NCI-H1694 (cell line): ENCODE data around the gene TPMT.
"Not testable (repeated sequence)": the region's sequence is repeated elsewhere in the genome, so short reads cannot be mapped to it uniquely, and the experiment has no call there.

Source experiments
- DNase-seq: peaks from one replicate; lab custom pipeline; 2025; lab: John Stamatoyannopoulos, UW

TPMT gene

GRCh38 chr6:18154507-18155149, at the start of gene TPMT:
TSS of gene TPMT (minus strand) at chr6:18155077. CDS start at chr6:18149127, 5,950 bp downstream.
- no peak for DNase-seq

DNA sequence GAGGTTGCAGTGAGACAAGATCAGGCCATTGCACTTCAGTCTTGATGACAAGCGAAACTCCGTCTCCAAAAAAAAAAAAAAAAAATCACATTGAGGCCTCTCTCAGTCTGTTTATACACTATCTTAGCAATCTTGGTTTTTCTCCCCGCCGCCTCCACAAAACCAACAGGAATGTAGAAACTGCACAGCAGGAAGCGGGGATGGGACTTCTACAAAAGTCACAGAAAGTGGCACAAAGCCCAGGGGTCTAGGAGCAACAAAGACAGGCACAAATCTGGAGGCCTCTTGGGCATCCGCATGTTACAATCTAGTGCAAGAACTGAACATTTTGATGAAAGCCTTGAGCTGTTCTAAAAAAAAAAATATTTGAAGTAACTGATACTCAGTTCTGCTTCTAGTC, 48.9 kb upstream of the TPMT start:
- no peak for DNase-seq

- no peak for DNase-seq
Measured at GRCh38 chr6:18192026-18192425, 37.1 kb upstream of the TPMT start.

DNA sequence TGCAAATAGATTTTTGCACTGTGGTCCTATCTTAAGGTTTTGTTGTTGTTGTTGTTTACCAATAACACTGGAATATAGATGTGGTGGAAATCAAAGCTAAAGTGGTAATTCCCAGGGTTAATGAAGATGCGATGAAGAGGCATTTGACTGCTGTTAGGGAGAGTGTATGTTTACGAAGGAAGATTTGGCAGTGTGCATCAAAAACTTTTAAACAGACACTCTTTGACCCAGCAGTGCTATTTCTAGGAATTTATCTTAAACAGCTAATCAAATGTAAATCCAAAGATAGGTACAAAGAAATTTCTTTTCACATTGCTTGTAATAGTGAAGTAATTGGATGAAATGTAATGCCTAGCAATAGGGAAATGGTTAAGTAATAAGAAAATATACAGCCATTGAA, 34.3 kb upstream of the TPMT start:
- DNase-seq = no peak

GRCh38 chr6:18187701-18188100, 32.8 kb upstream of the TPMT start:
- no peak for DNase-seq

DNA sequence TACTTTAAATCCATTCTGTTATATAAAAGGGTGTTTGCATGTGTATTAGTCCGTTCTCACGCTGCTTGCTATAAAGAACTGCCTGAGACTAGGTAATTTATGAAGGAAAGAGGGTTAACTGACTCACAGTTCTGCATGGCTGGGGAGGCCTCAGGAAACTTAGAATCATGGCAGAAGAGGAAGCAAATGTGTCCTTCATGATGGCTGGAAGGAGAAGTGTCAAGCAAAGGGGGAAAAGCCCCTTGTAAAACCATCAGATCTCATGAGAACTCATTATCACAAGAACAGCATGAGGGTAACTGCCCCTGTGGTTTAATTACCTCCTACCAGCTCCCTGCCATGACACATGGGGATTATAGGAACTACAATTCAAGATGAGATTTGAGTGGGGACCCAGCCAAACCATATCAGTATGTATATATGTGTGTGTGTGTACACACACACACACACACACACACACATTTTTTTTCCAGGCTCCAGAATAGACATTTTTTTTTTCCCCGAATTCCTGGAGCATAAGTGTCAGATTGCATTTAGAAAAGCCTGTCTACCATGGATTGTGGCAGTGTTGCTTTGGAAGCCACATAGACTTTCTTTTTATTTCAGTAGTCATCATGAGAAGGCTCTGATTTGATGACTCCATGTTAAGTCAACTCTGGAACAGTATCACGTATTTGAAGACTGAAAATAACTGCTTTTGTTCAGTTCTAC, 31.8 kb upstream of the TPMT start:
- no peak for DNase-seq

DNA sequence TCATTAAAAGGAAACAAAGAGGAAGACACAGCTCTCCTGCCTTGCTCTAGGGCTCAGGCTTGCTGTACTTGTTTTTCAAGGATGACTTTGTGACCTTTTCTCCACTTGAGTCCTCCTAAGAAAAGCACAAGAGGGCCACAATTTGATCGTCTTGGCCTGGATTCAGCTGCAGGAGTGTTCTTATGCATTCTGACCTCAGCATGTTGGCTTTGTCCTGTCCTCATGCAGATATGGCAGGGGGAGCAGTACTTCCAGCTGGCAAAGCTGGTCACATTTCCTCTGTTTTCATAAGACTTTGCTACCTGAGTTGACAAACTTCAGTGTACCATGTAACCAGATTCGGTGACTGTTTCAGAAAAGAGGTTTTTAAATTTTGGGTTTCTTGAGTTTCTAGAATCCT, 31.2 kb upstream of the TPMT start:
- no peak for DNase-seq

DNA sequence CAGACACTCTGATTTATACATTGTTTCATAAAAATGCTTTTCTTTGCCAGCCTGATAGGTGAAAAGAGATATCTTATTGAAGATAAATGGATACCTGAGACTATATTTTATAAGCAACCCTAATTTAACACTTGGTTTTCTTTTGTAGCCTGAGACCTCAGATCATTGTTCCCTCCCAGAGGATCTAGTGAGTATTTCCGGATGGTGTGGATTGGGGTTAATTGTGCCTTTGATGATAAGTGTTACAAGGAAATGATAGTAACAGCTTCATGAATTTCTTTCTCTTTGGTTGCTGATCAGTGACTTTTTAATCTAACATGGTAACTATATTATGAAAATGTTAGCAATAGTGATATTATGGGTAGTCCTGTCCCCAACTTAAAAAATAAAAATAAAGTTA, 30.7 kb upstream of the TPMT start:
- DNase-seq = no peak

GRCh38 chr6:18183766-18184165, 28.9 kb upstream of the TPMT start:
- DNase-seq = no peak

DNA sequence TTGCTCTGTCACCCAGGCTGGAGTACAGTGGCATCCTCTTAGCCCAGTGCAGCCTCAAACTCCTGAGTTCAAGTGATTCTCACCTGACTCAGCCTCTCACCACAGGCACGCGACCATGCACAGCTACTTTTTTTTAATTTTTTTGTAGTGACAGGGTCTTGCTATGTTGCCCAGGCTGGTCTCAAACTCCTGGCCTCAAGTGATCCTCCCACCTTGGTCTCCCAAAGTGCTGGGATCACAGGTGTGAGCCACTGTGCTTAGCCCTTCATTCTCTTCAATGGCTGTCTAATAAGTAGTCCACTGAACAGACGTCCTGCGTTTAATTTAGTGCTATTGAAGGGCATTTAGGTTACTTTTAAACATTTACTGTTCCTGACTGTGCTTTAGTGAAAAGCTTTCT, 27.7 kb upstream of the TPMT start:
- no peak for DNase-seq

DNA sequence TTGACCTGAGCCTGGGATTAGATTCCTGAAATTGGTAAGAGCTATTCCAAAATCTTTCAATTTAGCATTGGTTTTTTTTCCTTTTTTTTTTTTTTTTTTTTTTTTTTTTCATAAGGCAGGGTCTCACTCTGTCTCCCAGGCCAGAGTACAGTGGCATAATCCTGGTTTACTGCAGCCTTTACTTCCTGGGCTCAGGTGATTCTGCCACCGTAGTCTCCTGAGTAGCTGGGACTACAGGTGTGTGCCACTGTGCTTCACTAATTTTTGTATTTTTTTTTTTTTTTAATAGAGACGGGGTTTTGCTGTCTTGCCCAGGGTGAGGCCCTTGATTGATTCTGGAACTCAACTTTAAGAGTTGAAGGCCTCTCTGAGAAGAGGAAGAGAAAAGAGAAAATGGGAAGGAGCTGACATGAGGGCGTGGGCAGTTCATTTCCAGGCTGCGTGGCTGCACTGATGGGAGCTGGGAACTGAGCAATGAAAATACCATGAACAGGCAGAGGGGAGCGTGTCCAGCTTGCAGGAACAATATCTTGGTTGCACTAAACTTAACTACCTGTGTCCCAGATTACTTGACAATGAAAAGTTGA, 25.0 kb upstream of the TPMT start:
- DNase-seq = no peak

GRCh38 chr6:18178960-18179615, 24.2 kb upstream of the TPMT start:
- DNase-seq = no peak

DNA sequence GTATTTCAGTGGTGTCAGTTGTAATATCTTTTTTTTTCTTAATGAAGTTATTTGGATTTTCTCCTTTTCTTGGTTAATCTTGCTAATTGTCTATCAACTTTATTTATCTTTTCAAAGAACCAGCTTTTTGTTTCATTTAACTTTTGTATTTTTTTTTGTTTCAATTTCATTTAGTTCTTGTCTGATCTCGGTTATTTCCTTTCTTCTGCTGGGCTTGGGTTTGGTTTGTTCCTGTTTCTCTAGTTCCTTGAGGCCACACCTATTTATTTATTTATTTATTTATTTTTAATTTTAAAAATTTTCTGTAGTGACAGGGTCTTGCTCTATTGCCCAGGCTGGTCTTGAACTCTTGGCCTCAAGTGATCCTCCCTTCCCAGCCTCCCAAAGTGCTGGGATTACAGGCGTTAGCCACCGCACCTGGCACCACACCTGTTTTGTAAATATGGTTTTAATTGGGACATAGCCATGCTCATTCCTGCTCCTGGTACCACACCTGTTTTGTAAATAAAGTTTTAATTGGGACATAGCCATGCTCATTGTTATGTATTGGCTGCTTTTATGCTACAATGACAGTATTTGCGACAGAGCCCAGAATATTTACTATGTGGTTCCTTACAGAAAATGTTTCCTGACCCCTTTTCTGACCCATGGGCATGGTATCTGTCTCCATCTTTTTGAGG, 22.5 kb upstream of the TPMT start:
- no peak for DNase-seq

GRCh38 chr6:18176198-18176597, 21.3 kb upstream of the TPMT start:
- not testable (repeated sequence) for DNase-seq

DNA sequence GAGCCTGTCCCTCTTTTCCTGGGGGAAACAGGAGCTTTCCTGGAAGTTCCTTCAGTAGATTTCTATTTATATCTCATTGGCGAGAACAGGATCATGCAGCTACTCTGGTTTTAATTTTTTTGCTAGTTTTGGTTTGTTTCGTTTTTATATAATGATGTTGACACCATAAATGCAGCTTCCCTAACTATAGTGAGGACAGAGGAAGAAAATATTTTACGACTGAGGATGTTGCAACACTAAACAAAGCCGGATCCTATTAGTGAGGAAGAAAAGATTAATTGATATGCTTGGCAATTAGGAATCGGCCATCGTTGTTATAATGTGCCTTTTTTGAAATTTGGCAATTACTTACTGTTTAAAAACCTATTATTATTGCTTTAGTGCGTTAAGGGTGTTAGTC, 17.0 kb upstream of the TPMT start:
- DNase-seq = no peak

DNA sequence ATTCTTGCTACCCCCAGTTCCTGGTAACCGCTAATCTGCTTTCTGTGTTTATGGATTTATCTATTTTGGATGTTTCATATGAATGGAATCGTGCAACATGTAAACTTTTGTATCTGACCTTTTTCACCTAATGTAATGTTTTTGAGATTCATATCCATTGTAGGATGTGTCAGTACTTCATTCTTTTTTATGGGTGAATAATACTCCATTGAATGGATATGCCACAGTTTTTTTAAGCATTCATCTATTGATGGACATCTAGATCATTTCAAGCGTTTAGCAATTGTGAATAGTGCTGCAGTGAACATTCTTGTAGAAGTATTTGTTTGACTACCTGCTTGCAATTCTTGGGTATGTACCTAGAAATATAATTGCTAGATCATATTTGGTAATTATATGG, 13.4 kb upstream of the TPMT start:
- no peak for DNase-seq

DNA sequence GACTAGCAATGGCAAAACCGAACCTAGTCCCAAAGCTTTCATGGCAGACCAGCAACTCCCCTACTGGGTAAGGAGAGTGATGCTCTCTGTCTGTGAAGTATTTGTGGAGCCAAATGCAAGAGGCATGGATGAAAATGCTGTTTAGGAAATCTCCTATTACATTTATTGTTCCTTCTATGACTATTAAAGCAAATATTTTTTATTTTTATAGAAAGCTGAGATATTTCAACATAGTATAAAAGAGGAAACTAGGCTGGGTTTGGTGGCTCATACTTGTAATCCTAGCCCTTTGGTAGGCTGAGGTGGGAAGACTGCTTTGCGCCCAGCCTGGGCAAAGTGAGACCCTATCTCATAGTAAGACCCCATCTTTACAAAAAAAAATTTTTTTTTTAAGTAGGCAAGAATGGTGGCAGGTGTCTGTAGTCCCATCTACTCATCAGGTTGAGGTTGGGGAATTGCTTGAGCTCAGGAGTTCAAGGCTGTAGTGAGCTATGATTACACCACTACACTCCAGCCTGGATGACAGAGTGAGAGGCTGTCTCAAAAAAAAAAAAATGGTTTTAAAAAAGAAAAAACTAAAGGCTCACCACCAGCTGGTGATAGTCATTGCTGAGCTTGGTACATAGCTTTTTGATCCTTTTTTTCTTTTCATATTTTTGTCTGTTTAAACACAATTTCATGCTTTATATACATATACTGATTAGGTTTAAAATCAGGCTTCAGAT, 11.6 kb upstream of the TPMT start:
- DNase-seq = no peak

DNA sequence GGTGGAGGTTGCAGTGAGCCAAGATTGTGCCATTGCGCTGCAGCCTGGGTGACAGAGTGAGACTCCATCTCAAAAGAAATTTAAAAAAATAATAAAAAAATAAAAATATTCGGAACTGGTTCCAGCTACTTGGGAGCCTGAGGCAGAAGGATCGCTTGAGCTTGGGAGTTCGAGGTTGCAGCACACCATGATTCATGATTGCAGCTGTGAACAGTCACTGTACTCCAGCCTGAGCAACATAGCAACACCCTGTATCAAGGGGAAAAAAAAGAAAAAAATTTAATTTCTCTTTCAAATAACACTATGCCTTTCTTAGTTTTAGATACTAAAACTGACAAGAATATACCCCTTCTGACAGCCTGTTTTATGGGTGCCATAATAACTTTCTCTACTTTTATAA, 10.9 kb upstream of the TPMT start:
- no peak for DNase-seq

GRCh38 chr6:18162401-18162800, 7.5 kb upstream of the TPMT start:
- no peak for DNase-seq

DNA sequence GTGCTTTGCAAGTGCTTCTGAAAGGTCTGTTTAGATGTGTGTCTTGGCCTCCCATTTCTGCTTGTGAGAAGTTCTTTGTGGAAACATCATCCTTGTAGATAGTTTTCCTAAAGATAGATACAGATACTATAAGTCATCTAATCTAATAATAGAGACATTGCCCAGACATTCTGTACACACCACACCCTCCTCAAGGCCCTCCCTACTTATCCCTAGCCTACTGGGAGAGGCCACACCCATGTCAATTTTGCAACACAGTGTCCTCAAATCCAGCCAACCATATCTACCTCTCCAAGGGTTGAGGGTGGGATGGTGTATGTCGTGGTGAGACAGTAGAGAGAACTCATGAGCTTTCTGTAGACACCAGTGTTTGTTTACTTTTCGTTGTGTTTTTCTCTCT, 6.6 kb upstream of the TPMT start:
- no peak for DNase-seq

DNA sequence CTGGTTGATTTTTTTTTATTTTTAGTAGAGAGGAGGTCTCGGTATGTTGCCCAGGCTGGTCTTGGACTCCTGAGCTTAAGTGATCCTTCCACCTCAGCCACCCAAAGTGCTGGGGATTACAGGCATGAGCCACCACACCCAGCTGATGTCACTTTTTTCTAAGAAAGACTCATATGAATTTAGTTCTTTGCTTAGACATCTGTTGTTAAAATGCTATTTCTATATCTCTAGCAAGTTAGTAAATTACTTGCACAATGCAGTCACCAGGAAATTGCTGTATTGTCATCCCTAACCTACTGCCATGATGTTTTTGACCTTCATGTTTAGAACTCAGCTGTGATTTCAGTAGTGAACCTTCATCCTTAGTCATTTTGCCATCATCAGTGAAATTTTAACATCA, 6.0 kb upstream of the TPMT start:
- DNase-seq = no peak

DNA sequence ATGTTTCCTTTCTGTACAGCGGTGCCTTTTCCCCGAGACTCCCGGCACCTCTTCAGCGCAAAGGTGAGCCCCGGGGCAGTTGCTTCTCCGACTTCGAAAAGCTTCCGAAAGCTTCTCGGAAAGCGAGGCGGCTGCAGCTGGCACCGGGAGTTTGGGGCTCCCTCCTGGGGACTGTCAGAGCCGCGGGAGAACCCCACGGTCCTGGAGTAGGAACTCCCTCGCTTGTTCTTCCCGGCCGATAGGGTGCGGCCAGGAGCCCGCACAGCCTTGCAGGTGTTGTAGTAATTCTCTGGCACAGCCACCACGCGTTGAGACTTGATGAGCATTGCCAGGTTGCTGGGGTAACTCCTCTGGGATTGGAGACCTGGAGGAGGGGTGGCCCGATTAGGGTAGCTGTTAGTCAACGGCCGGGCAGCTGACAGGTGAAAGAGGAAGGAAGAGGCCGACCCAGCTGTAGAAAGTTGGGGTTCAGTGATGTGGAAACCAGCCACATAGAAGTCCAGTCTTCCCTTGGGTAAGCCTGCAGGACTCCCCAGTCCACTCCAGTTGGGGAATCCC, 1.1 kb upstream of the TPMT start:
- no peak for DNase-seq
